Heart left ventricle (tissue), 16 donors: Measurements from ENCODE around the gene PAGR1. TPM values are rescaled to one million over a fixed set of nuclear protein-coding genes. Genes with fewer than 3 reads are reported as not detected.
A peak's percentile ranks its signal among the peaks of the same experiment; 100 is the strongest.
"Not testable (repeated sequence)": the region's sequence is repeated elsewhere in the genome, so short reads cannot be mapped to it uniquely, and the experiment has no call there.

Experiments used
- ATAC-seq, 4 donors: fragments of 200-7000 bp; cut with Tn5 transposase; one replicate each; pipeline ENCODE4 v1.9.1; 2020 to 2022; ENCODE audit warnings: moderate library complexity in 4 of 4, mild to moderate bottlenecking in 3 of 4, moderate number of reproducible peaks in 1 of 4
- DNase-seq, 5 donors: peaks; one replicate each; pipeline ENCODE4 v3.0.0-alpha.2; 2020
- H3K27ac ChIP-seq, 12 donors: fragments of 200-600 bp; sonication (generic) in 4 of 12; one replicate each; pipeline versions ENCODE4 v1.5.0 to v1.8.0; 2016 to 2022; ENCODE audit warnings: mild to moderate bottlenecking in 2 of 12
- H3K27me3 ChIP-seq, 9 donors: fragments of 200-600 bp; sonication (generic) in 2 of 9; one replicate each; pipeline versions ENCODE4 v1.5.1 to v1.8.0; 2016 to 2022; ENCODE audit warnings: mild to moderate bottlenecking in 3 of 9
- H3K36me3 ChIP-seq, 9 donors: fragments of 200-600 bp; sonication (generic) in 2 of 9; one replicate each; pipeline versions ENCODE4 v1.5.0 to v1.8.0; 2018 to 2022; ENCODE audit warnings: mild to moderate bottlenecking in 2 of 9
- H3K4me1 ChIP-seq, 12 donors: fragments of 200-600 bp; sonication (generic) in 4 of 12; one replicate each; pipeline versions ENCODE4 v1.5.0 to v1.8.0; 2016 to 2022; ENCODE audit warnings: mild to moderate bottlenecking in 3 of 12
- H3K4me3 ChIP-seq, 12 donors: fragments of 200-600 bp; sonication (generic) in 4 of 12; one replicate each; pipeline versions ENCODE4 v1.5.0 to v1.8.0; 2017 to 2022; ENCODE audit warnings: mild to moderate bottlenecking in 9 of 12, moderate library complexity in 4 of 12
- H3K9me3 ChIP-seq, 12 donors: fragments of 200-600 bp; sonication (generic) in 4 of 12; one replicate each; pipeline versions ENCODE4 v1.5.0 to v1.8.0; 2016 to 2022; ENCODE audit warnings: mild to moderate bottlenecking in 1 of 12
- CTCF ChIP-seq, 12 donors: fragments of 200-600 bp; sonication (generic) in 4 of 12; IDR thresholded peaks; one replicate each; pipeline versions ENCODE4 v1.5.0 to v1.8.0; 2018 to 2022; ENCODE audit warnings: antibody characterized with exemption in 12 of 12, mild to moderate bottlenecking in 5 of 12
- POLR2A ChIP-seq, 2 donors: fragments of 450-650 bp; IDR thresholded peaks; one replicate each; pipeline ENCODE4 v1.6.1; 2017; ENCODE audit warnings: antibody characterized with exemption in 2 of 2, mild to moderate bottlenecking in 2 of 2, moderate library complexity in 2 of 2
- WGBS, 4 donors: extraction: QIAGEN DNeasy Blood & Tissue Kit in 2 of 4; methylation state at CpG; one replicate each; pipeline versions ENCODE4 v1.1.5 to v1.1.7; 2013 to 2018; 5-methylcytosine and 5-hydroxymethylcytosine counted together
- intact Hi-C, 10 donors: fragments of 100-400 bp; cut with DNase I; formaldehyde crosslinking; loops; one replicate each; pipeline versions ENCODE4 v1.11.1 to v1.14.2; 2022
- polyA plus RNA-seq, 2 donors: library from polyadenylated mRNA; stranded (reverse); fragments of 200-250 nt; gene quantifications; one replicate each; pipeline ENCODE4 v1.2.3, GENCODE V29; 2013
- total RNA-seq, 9 donors: library from RNA; depleted of rRNA in 2 of 9; stranded (reverse); fragments of >200 nt in 2 of 9; fragmentation: NEBNext Ultra II Directional in 3 of 9; extraction: Animal tissue kit (Norgen Biotek cat#: 25700) in 3 of 9; gene quantifications; one replicate each; pipeline versions ENCODE4 v1.1.0 to v1.2.4, GENCODE V29; 2016 to 2023
- donor health status: ischemic (EF 13 %, LVEDD 7.1; RV severe dilation, severe dysfunction).
- donor health status: healthy with polysubstance abuse.
- donor health status: DM: no; HTN: yes; CAD: no.
- donor health status: DM: no; HTN: no; CAD: no.
- donor health status: ischemic (EF 25% LVEDD 6.9; RV normal size, moderate dysfunction).
- donor health status: ischemic (EF 25% LVEDD 5.7; RV mildly dilated, moderate dysfunction).
- donor health status: healthy.
- donor health status: DM: yes; HTN: yes; CAD: no.
- donor health status: ischemic (EF 35%, LVEDD 5.7; RV mildly dilated, moderate dysfunction).
- donor health status: nonischemic (EF 11% LVEDD 7.7; RV severe dilation, severe dysfunction).
- donor health status: DM: yes; HTN: yes; CAD: no.
- donor health status: PGD.
- donor health status: ischemic (EF 29% LVEDD 5.4; RV normal size, mild dysfunction).
- donor health status: nonischemic (EF 23%, LVEDD 6.1; RV moderate dilation, normal function).

Gene PAGR1
- total and polyA plus RNA-seq, 11 donors = 10.8 to 32.9 (median 12.7) TPM

- intact Hi-C loops = loop anchor here in 8 of 10 donors (2.0 to 10.0 kb wide), 9 partner anchors 41 to 161 kb away; partner anchors contain the start of genes C16orf92 (in 3 of the 8), PAGR1 (in 3 of the 8), HIRIP3 (in 2 of the 8) and INO80E (in 2 of the 8)
- Histone ChIP-seq H3K4me1 (peaks cover 0 to 27% (median 16%) of the 10 kb centered on the region in 12 donors), H3K27ac (peak overlapping the region in 11 of 12 donors; percentile 84 to 97 (median 95)), H3K27me3 (no peaks in the 10 kb centered on the region), H3K4me3 (peak overlapping the region in 9 of 12 donors; percentile 79 to 100 (median 94)), H3K9me3 (no peaks in the 10 kb centered on the region), H3K36me3 (peaks cover 0 to 29% (median 24%) of the 10 kb centered on the region in 9 donors)
- 28 to 38% (median 35%) methylated on average over 14 to 16 of the region's 16 CpGs for WGBS, 4 donors
- TF ChIP-seq CTCF (IDR thresholded peaks at IDR 0.05) (no peak), POLR2A (IDR thresholded peaks at IDR 0.05) (no peak)
- DNase-seq = no peak
- no peak for ATAC-seq
These were observed 47.7 kb downstream of the PAGR1 start for GRCh38 chr16:29863669-29863984.

- intact Hi-C loops = loop anchor here in 8 of 10 donors (5.0 to 10.0 kb wide), 8 partner anchors 42 to 161 kb away; partner anchors contain the start of genes C16orf92 (in 3 of the 8), PAGR1 (in 3 of the 8), HIRIP3 (in 2 of the 8) and INO80E (in 2 of the 8)
- ATAC-seq (no peak), DNase-seq (no peak)
- WGBS, 4 donors = 78 to 86% (median 78%) methylated on average over 9 of the region's 9 CpGs
- Histone ChIP-seq H3K36me3 (peaks cover 0 to 23% (median 18%) of the 10 kb centered on the region in 9 donors), H3K4me3 (no peak overlapping the region), H3K4me1 (peaks cover 0 to 27% (median 16%) of the 10 kb centered on the region in 12 donors), H3K27me3 (no peaks in the 10 kb centered on the region), H3K27ac (no peak overlapping the region), H3K9me3 (no peaks in the 10 kb centered on the region)
- no peak for TF ChIP-seq CTCF (IDR thresholded peaks at IDR 0.05)
- TF ChIP-seq POLR2A (IDR thresholded peaks at IDR 0.05) = no peak
These were observed 48.3 kb downstream of the PAGR1 start for GRCh38 chr16:29864205-29864604.

- no peak for ATAC-seq
- intact Hi-C loops = loop anchor here in 3 of 10 donors (10.0 kb wide), 2 partner anchors 136 to 156 kb away; partner anchors contain the start of gene C16orf92 (in 1 of the 3)
- DNase-seq = no peak
- no peak for TF ChIP-seq POLR2A (IDR thresholded peaks at IDR 0.05)
- no peak for TF ChIP-seq CTCF (IDR thresholded peaks at IDR 0.05)
- WGBS, 4 donors = 76 to 82% (median 77%) methylated on average over 8 of the region's 8 CpGs
- Histone ChIP-seq H3K36me3 (no peaks in the 10 kb centered on the region), H3K27me3 (no peaks in the 10 kb centered on the region), H3K4me3 (no peak overlapping the region), H3K4me1 (peaks cover 0 to 5% (median 0%) of the 10 kb centered on the region in 12 donors), H3K9me3 (no peaks in the 10 kb centered on the region), H3K27ac (no peak overlapping the region)
These were observed 52.6 kb downstream of the PAGR1 start for GRCh38 chr16:29868396-29869009.

- not testable (repeated sequence) for H3K9me3 ChIP-seq, H3K4me3 ChIP-seq, H3K4me1 ChIP-seq, DNase-seq, H3K27ac ChIP-seq, H3K27me3 ChIP-seq, ATAC-seq, H3K36me3 ChIP-seq
- 92 to 94% (median 93%) methylated on average over 8 of the region's 8 CpGs for WGBS, 4 donors
- intact Hi-C loops = loop anchor here in 3 of 10 donors (10.0 kb wide), 2 partner anchors 136 to 156 kb away; partner anchors contain the start of gene C16orf92 (in 1 of the 3)
These were observed 53.1 kb downstream of the PAGR1 start for GRCh38 chr16:29869067-29869466.

Other genes with a start within 250 kb of the PAGR1 start
- gene SPN, start 152.9 kb upstream of the PAGR1 start, total RNA-seq = 10 to 100 TPM in 1 of 9 donors, 1 to 10 TPM in 6, under 1 TPM in 2; 0.44 to 17.0 (median 1.3) TPM
- 1 to 10 TPM in 1 of 2 donors, under 1 TPM in 1; 0.67 to 1.3 TPM for gene SPN, start 152.9 kb upstream of the PAGR1 start, polyA plus RNA-seq
- gene QPRT, start 137.0 kb upstream of the PAGR1 start, total RNA-seq = 10 to 100 TPM; 14.0 to 36.5 (median 23.6) TPM
- gene QPRT, start 137.0 kb upstream of the PAGR1 start, polyA plus RNA-seq = 10 to 100 TPM in 1 of 2 donors, 1 to 10 TPM in 1; 3.6 to 19.6 TPM
- 1 to 10 TPM in 2 of 9 donors, under 1 TPM in 7; 0.17 to 4.2 (median 0.60) TPM for gene C16orf54, start 70.2 kb upstream of the PAGR1 start, total RNA-seq
- under 1 TPM; 0.15 to 0.28 TPM for gene C16orf54, start 70.2 kb upstream of the PAGR1 start, polyA plus RNA-seq
- gene ZG16, start 37.9 kb upstream of the PAGR1 start, total RNA-seq = not detected
- gene ZG16, start 37.9 kb upstream of the PAGR1 start, polyA plus RNA-seq = under 1 TPM; 0.04 to 0.08 TPM
- gene KIF22, start 25.4 kb upstream of the PAGR1 start, total RNA-seq = 10 to 100 TPM; 16.8 to 40.8 (median 32.2) TPM
- gene KIF22, start 25.4 kb upstream of the PAGR1 start, polyA plus RNA-seq = 10 to 100 TPM; 12.2 to 91.2 TPM
- gene MAZ, start 9.6 kb upstream of the PAGR1 start, total RNA-seq = 100 to 1,000 TPM in 2 of 9 donors, 10 to 100 TPM in 7; 58.9 to 137 (median 74.0) TPM
- 100 to 1,000 TPM in 1 of 2 donors, 10 to 100 TPM in 1; 63.2 to 188 TPM for gene MAZ, start 9.6 kb upstream of the PAGR1 start, polyA plus RNA-seq
- 1 to 10 TPM in 5 of 9 donors, under 1 TPM in 3, not detected in 1; 0.38 to 1.8 (median 1.3) TPM for gene PRRT2, start 4.0 kb upstream of the PAGR1 start, total RNA-seq
- 1 to 10 TPM in 1 of 2 donors, under 1 TPM in 1; 0.24 to 3.2 TPM for gene PRRT2, start 4.0 kb upstream of the PAGR1 start, polyA plus RNA-seq
- gene MVP, start 4.3 kb downstream of the PAGR1 start, total RNA-seq = 100 to 1,000 TPM in 1 of 9 donors, 10 to 100 TPM in 8; 33.1 to 140 (median 44.6) TPM
- gene MVP, start 4.3 kb downstream of the PAGR1 start, polyA plus RNA-seq = 10 to 100 TPM; 32.9 to 50.6 TPM
- gene CDIPT, start 47.1 kb downstream of the PAGR1 start, total RNA-seq = 100 to 1,000 TPM in 2 of 9 donors, 10 to 100 TPM in 7; 57.5 to 143 (median 76.3) TPM
- 100 to 1,000 TPM in 1 of 2 donors, 10 to 100 TPM in 1; 64.2 to 106 TPM for gene CDIPT, start 47.1 kb downstream of the PAGR1 start, polyA plus RNA-seq
- 1 to 10 TPM in 5 of 9 donors, under 1 TPM in 3, not detected in 1; 0.16 to 8.9 (median 1.4) TPM for gene SEZ6L2, start 83.4 kb downstream of the PAGR1 start, total RNA-seq
- gene SEZ6L2, start 83.4 kb downstream of the PAGR1 start, polyA plus RNA-seq = under 1 TPM; 0.15 to 0.51 TPM
- 1 to 10 TPM in 2 of 9 donors, under 1 TPM in 4, not detected in 3; 0.20 to 5.3 (median 0.65) TPM for gene ASPHD1, start 84.3 kb downstream of the PAGR1 start, total RNA-seq
- gene ASPHD1, start 84.3 kb downstream of the PAGR1 start, polyA plus RNA-seq = under 1 TPM in 1 of 2 donors, not detected in 1; 0.54 TPM
- 1 to 10 TPM; 3.6 to 9.1 (median 7.2) TPM for gene KCTD13, start 110.1 kb downstream of the PAGR1 start, total RNA-seq
- gene KCTD13, start 110.1 kb downstream of the PAGR1 start, polyA plus RNA-seq = 1 to 10 TPM; 3.6 to 5.0 TPM
- gene TMEM219, start 145.9 kb downstream of the PAGR1 start, total RNA-seq = 100 to 1,000 TPM in 2 of 9 donors, 10 to 100 TPM in 7; 58.9 to 121 (median 69.8) TPM
- gene TMEM219, start 145.9 kb downstream of the PAGR1 start, polyA plus RNA-seq = 10 to 100 TPM; 66.6 to 72.3 TPM
- 10 to 100 TPM; 29.5 to 47.9 (median 35.1) TPM for gene TAOK2, start 157.7 kb downstream of the PAGR1 start, total RNA-seq
- gene TAOK2, start 157.7 kb downstream of the PAGR1 start, polyA plus RNA-seq = 10 to 100 TPM; 36.3 to 37.8 TPM
- 10 to 100 TPM; 13.3 to 21.9 (median 17.5) TPM for gene HIRIP3, start 179.5 kb downstream of the PAGR1 start, total RNA-seq
- gene HIRIP3, start 179.5 kb downstream of the PAGR1 start, polyA plus RNA-seq = 10 to 100 TPM; 20.1 to 27.4 TPM
- gene INO80E, start 180.1 kb downstream of the PAGR1 start, total RNA-seq = 10 to 100 TPM; 27.6 to 65.4 (median 32.6) TPM
- 10 to 100 TPM; 60.9 to 71.5 TPM for gene INO80E, start 180.1 kb downstream of the PAGR1 start, polyA plus RNA-seq
- 1 to 10 TPM in 1 of 9 donors, under 1 TPM in 4, not detected in 4; 0.09 to 1.4 (median 0.91) TPM for gene DOC2A, start 194.9 kb downstream of the PAGR1 start, total RNA-seq
- under 1 TPM; 0.22 to 0.88 TPM for gene DOC2A, start 194.9 kb downstream of the PAGR1 start, polyA plus RNA-seq
- gene C16orf92, start 207.0 kb downstream of the PAGR1 start, total RNA-seq = not detected
- gene C16orf92, start 207.0 kb downstream of the PAGR1 start, polyA plus RNA-seq = not detected
- gene TLCD3B, start 215.1 kb downstream of the PAGR1 start, total RNA-seq = not detected
- not detected for gene TLCD3B, start 215.1 kb downstream of the PAGR1 start, polyA plus RNA-seq
- gene ALDOA, start 249.6 kb downstream of the PAGR1 start, total RNA-seq = 1,000 to 10,000 TPM; 2,644 to 5,076 (median 3,574) TPM
- gene ALDOA, start 249.6 kb downstream of the PAGR1 start, polyA plus RNA-seq = 1,000 to 10,000 TPM; 2,585 to 3,542 TPM